AML-193 (cell line): ENCODE data around the gene DNAH11.
"Not testable (repeated sequence)": the region's sequence is repeated elsewhere in the genome, so short reads cannot be mapped to it uniquely, and the experiment has no call there.

ENCODE experiments used
- DNase-seq, 2 experiments: peaks; one replicate each; lab custom pipeline; 2025; lab: John Stamatoyannopoulos, UW

The DNAH11 gene

DNA sequence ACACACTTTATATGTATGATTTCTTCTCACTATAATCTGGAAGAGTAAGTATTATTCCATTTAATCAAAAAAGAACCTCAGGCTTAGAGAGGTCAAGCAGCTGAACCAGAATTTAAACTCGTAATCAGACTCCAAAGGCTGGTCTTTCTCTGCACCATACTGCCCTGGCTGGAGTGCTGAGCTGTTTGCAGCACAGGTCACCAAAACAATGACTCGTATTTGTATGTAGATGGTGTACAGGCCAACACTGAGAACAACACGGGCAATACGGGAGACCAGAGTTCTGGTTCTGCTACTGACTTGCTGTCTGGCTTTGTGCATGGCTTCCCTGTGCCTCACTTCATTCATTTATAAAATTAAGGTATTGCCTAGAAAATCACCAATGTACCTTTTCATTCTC lies 344.9 kb downstream of the DNAH11 start:
- DNase-seq, result no peak

DNA sequence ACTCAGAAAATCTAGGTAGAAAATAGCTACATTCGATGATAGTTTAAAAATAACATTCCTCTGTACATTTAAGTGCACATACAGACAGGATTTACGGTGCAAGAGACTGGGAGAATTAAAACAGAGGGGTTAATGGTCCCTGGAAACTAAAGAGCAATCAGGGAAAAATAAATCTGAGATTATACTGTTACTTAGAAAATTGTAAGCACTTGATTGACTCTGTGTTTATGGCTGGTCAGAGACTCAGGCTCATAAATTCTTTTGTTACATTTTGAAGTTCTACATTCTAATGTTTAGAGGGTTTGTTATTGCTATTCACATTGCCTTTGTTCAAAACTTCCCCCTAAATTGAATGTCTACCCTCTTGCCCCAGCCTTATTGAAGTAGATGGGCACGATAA lies 348.5 kb downstream of the DNAH11 start:
- DNase-seq, result no peak

DNA sequence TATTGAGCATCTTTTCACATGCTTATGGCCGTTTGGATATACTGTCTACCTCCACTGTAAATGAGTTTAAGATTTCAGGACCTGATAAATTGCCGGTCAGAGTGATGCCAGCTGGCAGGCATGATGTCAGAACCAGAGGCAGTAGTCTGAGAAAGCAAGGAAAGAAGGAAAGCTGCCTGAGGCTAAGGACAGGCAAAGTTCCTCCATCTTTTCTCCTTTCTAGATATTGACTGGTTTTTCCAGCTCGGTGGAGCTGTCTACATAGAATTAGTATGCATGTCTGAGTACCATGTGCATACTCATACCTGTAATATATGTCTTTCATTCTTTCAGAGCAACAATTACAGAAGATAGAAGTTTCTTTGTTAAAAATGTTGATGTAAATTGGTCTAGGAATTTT lies 350.6 kb downstream of the DNAH11 start:
- no peak for DNase-seq

GRCh38 chr7:21898265-21898930 lies 355.6 kb downstream of the DNAH11 start:
- DNase-seq, result peak; percentile 78 to 80

GRCh38 chr7:21902240-21902639 lies 359.4 kb downstream of the DNAH11 start:
- DNase-seq, result no peak

DNA sequence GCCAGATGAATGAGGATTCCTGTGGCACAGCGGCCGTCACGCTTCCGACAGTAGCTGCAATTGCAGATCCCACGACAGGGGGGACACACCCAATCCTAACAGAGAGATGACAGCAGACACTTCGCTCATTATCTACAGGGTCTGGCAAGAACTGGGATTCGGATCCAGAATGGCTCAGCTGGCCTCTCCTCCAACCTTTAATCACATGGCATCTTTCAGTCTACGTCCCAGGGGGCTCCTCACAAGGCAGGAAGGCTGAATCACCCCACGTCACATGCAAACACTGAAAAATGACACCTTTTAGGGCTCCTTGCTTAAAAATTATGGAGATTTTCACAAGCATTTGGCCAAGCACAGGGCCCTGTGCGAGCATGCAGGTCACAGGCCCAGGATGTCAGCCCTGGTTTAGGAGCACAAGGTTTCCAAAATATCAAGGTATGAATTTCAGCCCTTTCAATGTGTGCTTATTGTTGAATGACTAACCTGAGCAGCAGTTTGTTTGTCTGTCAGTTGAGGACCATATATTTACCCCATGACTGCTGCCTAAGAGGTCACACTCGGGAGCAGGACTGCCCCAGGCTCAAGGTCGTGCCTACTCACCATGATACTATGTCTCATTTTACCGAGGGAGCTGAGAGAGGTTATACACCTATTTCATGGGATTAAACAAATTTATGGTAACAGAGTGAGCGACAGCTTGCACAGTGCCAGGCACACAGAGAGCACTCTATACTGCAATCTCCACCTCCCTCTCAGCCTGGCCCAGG lies 360.4 kb downstream of the DNAH11 start:
- DNase-seq, result no peak

DNA sequence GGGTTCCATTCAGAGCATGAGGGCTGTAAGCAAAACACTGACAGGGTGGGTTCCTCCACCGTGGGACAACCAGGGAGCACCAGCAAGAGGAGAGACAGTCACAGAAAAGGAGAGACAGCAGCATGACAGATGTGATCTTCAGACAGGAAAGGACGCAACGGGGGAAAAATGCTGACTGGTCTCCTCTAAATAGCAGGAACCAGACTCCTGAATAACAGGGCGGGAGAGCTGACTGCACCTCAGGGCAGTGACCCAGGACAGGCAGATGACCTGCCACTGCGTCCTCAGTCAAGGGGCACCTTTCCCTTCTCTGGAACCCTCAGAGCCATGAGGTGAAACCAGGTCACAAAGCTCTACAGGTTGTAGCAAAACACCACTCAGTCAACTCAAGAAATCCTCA lies 365.9 kb downstream of the DNAH11 start:
- no peak for DNase-seq

DNA sequence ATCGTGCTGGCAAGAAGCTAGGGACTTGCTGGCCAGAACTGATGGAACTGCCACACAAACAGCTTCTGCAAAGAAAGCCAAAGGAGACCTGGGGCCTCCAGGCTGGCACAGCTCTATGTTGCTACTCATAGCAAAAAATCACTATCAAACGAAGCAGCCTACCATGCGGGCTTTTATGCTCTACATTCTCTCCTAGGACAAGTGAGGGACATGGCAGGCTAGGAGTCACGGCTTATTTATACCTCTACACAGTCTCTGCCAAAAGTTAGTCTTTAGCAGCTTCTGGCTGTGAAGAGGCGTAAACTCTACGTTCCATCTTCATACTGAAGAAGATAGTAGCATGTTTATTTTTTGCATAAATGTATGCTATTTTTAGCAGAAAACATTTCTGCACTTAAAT lies 367.4 kb downstream of the DNAH11 start:
- DNase-seq, result no peak

GRCh38 chr7:21911341-21911875 lies 368.6 kb downstream of the DNAH11 start:
- no peak for DNase-seq

DNA sequence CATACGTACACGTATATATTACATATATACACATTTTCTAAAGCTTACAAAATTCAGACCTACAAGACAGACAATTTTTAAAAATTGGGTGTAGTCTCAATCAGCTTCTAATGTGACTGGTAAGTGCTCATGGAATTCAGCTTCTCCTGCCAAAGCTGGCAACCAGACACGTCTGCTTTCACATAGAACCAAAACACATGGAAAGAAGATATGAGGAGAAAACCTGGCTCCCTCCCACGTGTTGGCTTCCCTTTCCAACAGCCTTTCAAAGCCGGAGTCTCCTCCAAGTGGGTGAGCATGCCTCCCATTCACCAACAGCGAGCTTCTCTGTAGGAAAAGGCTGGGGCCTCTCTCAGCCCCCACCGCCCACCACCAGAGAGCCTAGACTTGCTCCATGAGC lies 369.5 kb downstream of the DNAH11 start:
- DNase-seq, result no peak

DNA sequence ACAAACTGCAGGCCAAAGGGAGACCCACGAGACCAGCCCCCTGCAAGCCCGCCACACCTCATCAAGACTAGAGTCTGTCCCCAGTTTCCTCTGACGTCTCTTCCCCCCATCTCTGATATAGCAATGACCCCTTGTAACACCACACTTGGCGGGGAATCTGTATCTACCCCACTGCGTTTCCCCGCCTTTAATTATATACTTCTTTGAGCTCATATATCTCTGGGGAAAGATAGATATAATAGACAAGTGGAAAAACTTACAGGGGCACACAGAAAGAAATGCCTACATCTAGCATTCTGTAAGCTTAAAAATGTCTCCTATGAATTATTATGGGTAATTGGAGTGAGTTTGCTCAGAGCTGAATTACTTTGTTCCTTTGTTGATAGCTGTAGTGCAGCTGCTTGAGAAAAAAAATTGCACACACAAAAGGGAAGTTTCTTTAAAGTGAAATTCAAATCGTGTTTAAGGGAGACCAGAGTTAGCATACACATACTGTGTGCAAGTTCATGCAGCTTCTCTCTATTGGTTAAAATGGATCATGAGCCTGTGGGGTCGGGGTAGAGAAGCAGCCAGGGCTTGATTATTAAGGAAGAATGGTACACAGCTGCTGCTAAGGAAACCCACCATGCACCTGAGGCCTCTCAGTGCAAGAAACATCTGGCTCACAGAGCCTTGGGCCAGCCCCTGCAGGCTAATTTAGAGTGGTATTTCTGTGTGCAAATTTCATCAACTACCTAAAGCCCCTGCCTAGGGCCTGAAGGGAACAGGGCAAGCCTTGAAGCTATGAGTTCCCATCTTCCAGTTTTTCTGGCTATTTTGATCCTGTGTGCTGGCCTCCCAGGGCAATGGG lies 370.3 kb downstream of the DNAH11 start:
- DNase-seq, result no peak

DNA sequence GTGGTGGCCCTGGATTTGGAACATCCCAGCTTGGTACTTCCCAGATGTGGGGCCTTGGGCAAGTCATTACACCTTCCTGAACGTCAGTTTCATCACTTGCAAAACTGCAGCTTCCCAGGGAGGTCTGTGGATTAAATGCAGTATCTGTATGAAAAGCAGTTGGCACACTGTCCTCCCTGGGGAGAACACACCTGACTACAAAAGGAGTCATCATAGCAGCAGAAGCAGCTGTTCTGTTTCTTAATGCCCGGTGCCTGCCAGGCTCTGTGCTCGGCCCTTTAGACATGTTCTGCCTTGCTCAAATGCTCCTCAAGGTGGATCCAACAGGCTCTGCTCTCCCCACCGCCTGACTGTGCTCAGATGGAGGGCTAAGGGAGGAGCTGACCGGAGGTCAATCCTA lies 371.8 kb downstream of the DNAH11 start:
- no peak for DNase-seq

GRCh38 chr7:21915140-21915539 lies 372.3 kb downstream of the DNAH11 start:
- DNase-seq, result no peak

- DNase-seq, result no peak
Observed at GRCh38 chr7:21916176-21916575, 373.3 kb downstream of the DNAH11 start.

- DNase-seq, result no peak
Observed at GRCh38 chr7:21916629-21917028, 373.8 kb downstream of the DNAH11 start.

DNA sequence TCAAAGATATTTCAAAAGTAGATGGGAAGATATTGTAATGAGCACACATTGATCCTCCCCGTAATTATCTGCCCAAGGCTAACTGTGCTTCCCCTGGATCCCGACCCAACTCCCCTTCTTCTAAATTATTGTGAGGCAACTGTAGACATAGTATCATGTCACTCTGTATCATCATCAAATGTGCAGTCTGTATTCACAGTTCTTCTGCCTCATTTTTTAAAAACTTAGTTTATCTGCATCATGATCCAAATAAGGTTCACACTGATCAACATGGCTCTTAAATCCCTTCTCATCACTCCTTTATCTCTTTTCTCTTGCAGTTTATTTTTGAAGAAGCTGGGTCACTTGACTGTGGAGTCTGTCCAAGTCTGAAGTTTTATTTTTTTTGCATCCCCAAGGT lies 375.4 kb downstream of the DNAH11 start:
- DNase-seq, result no peak

GRCh38 chr7:21920936-21921335 lies 378.1 kb downstream of the DNAH11 start:
- DNase-seq, result no peak

GRCh38 chr7:21922605-21923004 lies 379.8 kb downstream of the DNAH11 start:
- no peak for DNase-seq

DNA sequence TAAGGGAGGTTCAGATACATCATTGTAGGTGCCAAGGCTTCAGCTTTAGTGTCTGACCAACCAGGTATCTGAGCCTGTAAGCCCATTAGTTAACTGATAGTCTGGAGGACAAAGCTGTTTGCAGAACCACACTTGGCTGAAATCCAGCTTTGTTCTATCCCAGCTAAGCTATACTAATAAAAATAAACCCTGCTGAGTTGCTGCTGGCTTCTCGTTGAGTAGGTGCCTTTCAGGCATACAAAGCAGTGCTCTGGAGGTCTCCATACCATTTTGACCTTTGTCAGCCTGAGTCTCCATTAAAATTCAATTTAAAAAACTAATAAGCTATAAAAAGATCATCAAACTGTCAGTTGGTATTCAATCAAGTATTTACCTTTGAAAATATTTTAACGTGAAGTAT lies 380.8 kb downstream of the DNAH11 start:
- no peak for DNase-seq

- no peak for DNase-seq
Observed at GRCh38 chr7:21926448-21926847, 383.6 kb downstream of the DNAH11 start.

DNA sequence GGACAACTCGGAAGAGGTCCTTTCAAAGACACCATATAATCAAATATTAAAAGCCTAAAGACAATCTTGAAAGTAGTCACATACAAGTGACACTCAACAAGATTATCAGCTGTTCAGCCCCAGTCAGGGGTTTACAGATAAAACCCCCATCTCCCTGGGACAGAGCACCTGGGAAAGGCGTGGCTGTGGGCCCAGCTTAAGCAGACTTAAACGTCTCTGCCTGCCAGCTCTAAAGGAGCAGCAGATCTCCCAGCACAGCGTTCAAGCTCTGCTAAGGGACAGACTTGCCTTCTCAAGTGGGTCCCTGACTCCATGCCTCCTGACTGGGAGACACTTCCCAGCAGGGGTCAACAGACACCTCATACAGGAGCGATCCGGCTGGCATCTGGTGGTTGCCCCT lies 384.9 kb downstream of the DNAH11 start:
- DNase-seq, result no peak

DNA sequence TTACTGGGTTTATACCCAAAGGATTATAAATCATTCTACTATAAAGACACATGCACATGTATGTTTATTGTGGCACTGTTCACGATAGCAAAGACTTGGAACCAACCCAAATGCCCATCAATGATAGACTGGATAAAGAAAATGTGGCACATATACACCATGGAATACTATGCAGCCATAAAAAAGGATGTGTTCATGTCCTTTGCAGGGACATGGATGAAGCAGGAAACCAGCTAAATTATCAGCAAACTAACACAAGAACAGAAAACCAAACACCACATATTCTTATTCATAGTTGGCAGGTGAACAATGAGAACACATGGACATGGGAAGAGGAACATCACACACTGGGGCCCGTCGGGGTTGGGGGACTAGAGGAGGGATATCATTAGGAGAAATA lies 390.5 kb downstream of the DNAH11 start:
- DNase-seq, result not testable (repeated sequence)

- peak; percentile 68 to 69 for DNase-seq
Observed at GRCh38 chr7:21934808-21935207, 392.0 kb downstream of the DNAH11 start.
